GM10266 (cell line): ENCODE results near the gene EXOSC5.
A peak's percentile ranks its signal among the peaks of the same experiment; 100 is the strongest.

Experiments used
- DNase-seq: peaks from one replicate; pipeline ENCODE4 v3.0.0; 2012; ENCODE audit errors: extremely low spot score
- TF ChIP-seq, protein P1 (sequence below): IDR thresholded peaks from 2 replicates; pipeline ENCODE4 v1.5.1; 2012; ENCODE audit warnings: mild to moderate bottlenecking, low read depth; ENCODE audit not compliant: control insufficient read depth, insufficient read depth; ENCODE audit errors: missing control alignments

EXOSC5 gene

DNA sequence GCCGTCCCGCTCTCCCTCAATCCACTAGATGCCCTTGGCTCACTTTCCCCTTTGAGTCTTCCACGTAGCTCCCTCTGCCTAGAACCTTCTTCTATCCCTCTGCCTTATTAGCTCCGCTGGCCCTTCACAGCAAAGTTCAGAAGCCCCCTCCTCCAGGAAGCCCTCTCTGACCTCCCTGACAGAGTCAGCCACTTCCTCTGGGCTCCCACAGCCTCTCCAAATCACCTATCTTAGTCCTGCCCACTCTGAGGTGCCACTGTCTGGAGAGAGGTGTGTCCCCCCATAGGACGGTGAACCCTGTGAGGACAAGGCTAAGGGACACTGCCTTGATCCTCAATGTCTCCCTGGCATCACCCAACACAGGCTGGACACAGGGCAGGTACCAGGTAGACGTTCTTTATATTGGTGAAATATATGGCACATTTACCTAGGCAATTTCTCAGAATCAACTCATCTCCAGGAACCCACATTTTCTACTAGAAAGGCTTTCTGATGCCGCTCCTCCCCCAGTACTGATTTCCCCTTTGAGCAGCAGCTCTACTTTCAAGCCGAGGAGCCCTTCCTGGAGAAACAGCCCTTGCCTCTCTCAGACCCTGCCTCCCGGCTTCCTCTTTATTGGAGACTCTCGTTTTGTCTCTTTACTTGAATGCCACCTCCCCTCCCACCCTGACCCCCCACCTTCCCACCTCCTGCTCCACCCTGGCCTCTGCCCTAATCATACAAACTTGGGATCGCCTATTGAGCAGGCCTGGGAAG, 40.0 kb downstream of the EXOSC5 start:
- TF ChIP-seq, protein P1, sequence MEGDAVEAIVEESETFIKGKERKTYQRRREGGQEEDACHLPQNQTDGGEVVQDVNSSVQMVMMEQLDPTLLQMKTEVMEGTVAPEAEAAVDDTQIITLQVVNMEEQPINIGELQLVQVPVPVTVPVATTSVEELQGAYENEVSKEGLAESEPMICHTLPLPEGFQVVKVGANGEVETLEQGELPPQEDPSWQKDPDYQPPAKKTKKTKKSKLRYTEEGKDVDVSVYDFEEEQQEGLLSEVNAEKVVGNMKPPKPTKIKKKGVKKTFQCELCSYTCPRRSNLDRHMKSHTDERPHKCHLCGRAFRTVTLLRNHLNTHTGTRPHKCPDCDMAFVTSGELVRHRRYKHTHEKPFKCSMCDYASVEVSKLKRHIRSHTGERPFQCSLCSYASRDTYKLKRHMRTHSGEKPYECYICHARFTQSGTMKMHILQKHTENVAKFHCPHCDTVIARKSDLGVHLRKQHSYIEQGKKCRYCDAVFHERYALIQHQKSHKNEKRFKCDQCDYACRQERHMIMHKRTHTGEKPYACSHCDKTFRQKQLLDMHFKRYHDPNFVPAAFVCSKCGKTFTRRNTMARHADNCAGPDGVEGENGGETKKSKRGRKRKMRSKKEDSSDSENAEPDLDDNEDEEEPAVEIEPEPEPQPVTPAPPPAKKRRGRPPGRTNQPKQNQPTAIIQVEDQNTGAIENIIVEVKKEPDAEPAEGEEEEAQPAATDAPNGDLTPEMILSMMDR = no peak
- DNase-seq = no peak

DNA sequence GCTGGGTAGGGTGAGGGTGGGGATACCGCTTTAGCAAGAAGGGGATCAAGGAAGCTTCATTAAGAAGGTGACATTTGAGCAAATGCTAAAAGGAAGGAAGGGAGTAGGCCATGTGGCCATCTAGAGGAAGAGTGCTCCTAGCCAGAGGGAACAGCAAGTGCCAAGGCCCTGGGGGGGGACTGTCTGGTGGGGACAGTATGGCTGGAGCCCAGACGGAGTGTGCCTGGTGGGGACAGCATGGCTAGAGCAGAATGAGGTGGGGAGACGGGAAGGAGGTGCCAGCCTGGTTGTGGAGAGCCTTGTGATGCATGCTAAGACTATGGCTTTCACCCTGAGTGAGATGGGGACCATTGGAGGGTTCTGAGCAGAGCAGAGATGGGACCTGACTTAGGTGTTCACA, 41.4 kb downstream of the EXOSC5 start:
- TF ChIP-seq, protein P1 = no peak

DNA sequence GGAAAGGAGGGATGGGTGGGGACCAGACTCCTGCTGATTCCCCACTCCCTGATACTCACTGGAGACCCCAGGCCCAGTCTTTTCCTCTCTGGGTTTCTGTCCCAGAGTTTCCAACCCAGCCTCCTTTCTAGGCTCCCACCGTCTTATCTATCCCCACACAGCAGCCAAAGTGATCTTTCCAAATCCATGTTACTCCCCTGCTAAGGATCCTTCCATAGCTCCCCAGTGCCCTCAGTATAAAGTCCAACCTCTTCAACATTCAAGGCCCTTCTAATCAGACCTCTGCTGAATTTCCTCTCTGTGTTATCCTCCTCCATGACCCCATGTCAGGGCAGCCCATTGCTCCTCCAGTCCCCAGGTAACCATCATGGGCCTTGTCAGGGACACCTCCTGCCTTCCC, 42.1 kb downstream of the EXOSC5 start:
- no peak for DNase-seq
- TF ChIP-seq, protein P1 = no peak

More for the DNA sequence above, 41.4 kb downstream of the EXOSC5 start:
- DNase-seq = no peak

DNA sequence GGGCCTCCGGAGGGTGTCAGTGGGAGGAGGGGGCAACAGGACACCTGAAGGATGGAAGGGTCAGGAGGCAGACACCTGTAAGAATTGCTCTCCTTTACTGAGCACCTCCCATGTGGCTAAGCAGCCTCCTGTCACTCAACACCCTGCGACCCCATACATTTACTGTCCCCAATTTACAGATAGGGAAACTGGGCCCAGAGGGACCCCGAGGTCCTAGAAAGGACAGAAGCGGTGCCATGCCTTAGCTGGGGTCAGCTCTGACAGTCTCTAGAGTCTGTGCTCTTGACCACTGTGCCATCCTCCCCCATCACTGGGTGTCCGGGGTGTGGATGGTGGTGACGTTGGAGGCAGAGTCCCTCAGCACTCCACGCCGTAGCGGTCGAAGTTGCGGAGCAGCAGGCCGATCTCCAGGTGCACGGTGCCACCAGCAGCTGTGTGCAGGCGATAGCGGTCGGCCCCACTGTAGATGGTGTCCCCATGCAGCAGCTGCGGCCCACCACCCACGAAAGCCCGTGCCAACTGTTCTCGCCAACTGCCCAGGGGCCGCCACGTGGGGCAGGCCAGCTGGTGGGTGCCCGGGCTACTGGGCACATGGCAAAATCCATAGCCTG, 42.7 kb downstream of the EXOSC5 start:
- DNase-seq = no peak
- TF ChIP-seq, protein P1 = no peak

DNA sequence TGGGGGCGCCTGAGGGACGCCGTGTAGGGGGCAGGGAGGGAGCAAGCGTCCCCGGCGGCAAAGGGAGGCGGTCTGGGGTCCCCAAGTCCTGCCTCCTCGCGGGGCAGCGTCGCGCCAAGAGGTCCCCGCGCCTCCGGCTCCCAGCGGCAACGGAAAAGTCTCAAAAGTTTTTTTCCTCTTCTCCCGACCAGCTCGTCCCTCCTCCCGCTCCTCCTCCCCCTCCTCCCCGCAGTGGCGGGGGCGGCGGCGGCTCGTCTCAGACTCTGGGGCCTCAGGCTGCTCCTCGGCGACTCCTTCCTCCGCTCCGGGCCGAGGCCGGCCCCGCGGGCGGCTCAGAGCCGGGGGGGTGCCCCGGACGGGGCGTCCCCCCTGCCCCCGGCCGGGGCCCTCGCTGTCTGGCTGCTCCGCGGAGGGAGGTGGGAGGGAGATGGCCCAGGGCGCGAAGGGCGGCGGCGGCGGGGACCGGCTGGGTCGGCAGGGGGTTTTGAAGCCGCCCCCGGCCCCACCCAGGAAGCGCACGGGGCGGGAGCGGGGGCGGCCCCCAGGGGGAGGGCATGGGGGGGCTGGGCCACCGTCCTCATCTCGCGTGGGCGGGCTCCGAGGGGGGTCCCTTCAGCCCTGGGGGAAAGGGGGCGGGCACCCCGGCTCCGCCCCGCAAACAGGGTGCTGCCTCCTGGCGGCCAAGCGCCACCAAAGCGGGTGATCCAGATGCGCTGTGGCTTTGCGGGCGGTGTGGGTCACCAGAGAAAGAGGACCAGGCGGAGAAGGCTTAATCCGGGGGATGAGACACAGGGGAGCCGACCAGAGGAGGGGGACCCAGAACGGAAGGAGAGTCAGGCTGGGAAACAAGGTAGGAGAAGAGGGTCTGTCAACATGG, 43.5 kb downstream of the EXOSC5 start, which contains the start of gene TGFB1:
TGFB1 (minus strand) TSS at position 457 of the 877 bp plus-strand sequence. CDS start 878 bp downstream, outside the sequence.
- DNase-seq = peak; percentile 98
- TF ChIP-seq, protein P1 = peak; percentile 91

DNA sequence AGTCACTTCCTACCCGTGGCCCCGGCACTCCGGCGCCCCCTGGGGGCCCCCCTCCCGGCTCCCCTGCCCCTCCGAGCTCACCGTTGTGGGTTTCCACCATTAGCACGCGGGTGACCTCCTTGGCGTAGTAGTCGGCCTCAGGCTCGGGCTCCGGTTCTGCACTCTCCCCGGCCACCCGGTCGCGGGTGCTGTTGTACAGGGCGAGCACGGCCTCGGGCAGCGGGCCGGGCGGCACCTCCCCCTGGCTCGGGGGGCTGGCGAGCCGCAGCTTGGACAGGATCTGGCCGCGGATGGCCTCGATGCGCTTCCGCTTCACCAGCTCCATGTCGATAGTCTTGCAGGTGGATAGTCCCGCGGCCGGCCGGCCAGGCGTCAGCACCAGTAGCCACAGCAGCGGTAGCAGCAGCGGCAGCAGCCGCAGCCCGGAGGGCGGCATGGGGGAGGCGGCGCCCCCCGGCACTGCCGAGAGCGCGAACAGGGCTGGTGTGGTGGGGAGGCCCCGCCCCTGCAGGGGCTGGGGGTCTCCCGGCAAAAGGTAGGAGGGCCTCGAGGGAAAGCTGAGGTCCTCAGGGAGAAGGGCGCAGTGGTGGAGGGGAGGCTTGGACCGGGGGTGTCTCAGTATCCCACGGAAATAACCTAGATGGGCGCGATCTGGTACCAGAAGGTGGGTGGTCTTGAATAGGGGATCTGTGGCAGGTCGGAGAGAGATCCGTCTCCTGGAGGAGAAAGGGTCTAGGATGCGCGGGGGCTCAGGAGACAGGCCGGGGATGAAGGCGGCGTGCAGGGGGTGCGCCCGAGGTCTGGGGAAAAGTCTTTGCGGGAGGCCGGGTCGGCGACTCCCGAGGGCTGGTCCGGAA, 44.3 kb downstream of the EXOSC5 start:
- TF ChIP-seq, protein P1 = peak; percentile 62
- peak; percentile 87 for DNase-seq
